HG03064 (cell line): ENCODE data around the gene COLEC11.

ENCODE experiments used
- ATAC-seq: cut with Tn5 transposase; IDR thresholded peaks from one replicate; pipeline ENCODE4 v1.9.1; 2021; ENCODE audit warnings: low read depth; ENCODE audit not compliant: unreplicated experiment

COLEC11 gene

GRCh38 chr2:3584608-3585260, 10.2 kb upstream of the COLEC11 start:
- no peak for ATAC-seq

- ATAC-seq, result no peak
Measured at GRCh38 chr2:3585261-3586109, 9.4 kb upstream of the COLEC11 start.

- no peak for ATAC-seq
Measured at GRCh38 chr2:3586220-3586619, 8.7 kb upstream of the COLEC11 start.

DNA sequence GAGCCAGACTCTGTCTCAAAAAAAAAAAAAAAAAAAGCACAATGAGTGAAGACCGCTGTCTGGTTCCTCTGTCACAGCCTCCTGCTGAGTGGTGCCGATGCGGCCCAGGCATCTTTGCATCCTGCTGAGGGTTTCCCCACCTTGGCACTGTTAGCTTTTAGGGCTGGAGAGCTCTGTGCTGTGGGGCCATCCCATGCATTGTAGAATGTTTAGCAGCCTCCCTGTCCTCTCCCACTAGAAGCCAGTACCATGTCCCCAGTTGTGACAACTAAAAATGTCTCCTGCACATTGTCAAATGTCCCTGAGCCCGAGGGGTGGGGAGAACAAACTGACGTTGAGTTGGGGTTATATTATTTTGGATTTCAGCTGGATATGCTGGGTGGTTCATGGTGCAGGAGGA, 7.9 kb upstream of the COLEC11 start:
- no peak for ATAC-seq

DNA sequence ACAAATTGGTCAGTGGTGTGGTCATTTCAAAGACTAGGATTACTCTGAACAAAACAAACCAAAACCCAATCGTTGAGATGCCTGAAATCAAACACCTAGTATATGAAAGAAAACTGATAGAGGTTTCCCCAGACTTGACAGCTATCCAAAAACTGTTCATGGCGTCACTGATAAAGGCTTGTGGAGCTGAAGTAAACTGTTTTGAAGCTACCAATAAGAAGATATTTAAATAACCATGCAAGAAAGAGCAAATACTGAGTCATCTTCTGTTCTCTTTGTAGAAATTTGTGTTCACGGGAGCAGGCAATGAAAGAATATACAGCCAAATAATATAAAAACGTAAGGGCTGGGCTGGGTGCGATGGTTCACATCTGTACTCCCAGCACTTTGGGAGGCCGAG, 7.5 kb upstream of the COLEC11 start:
- ATAC-seq, result no peak

GRCh38 chr2:3588084-3588483, 6.8 kb upstream of the COLEC11 start:
- ATAC-seq, result no peak

DNA sequence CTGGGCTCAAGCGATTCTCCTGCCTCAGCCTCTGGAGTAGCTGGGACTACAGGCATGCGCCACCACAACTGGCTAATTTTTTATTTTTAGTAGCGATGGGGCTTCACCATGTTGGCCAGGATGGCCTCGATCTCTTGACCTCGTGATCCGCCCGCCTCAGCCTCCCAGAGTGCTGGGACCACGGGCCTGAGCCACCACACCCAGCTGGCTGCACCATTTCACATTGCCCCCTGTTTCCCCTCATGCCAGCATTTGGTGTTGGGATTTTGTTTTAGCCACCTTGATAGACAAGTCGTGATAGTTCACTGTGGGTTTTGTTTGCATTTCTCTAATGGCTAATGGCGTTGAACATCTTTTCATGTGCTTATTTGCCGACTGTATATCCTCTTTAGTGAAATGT, 5.8 kb upstream of the COLEC11 start:
- no peak for ATAC-seq

GRCh38 chr2:3595404-3595803, 492 bp downstream of the COLEC11 start:
- ATAC-seq, result no peak

DNA sequence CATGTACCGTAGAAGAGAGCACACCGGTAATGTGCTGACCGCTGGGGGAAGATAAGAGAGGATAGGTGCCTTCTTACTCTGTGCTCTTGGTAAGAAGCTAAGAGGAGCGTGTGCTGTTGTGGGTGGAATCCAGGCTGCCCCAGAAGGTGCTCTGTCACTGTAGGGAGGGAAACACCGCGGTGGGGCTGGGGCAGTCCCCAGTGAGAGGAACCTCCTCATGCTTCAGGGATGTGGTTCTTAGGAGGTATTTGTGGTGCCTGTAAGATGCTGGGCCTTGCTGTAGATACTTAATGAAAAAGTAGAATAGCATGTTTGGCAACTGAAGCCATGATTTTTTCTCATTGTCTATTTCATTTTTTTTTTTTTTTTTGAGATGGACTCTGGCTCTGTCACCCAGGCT, 1.1 kb downstream of the COLEC11 start:
- ATAC-seq, result no peak

DNA sequence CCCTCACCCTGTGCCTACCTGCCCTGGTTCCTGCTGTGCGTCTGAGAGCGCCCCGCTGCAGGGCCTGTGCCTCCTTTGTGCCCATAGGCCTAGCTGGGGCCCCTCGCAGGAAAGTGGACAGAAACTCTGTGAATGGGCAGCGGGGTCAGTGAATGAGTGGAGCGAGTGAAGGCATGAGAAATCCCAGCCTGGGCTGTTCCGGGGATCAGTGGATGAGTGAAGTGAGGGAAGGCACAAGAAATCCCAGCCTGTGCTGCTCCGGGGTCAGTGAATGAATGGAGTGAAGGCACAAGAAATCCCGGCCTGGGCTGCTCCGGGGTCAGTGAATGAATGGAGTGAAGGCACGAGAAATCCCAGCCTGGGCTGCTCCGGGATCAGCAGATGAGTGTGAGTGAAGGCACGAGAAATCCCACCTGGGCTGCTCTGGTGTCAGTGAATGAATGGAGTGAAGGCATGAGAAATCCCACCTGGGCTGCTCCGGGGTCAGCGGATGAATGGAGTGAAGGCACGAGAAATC, 2.0 kb downstream of the COLEC11 start:
- ATAC-seq, result no peak

- no peak for ATAC-seq
Measured at GRCh38 chr2:3597567-3597966, 2.7 kb downstream of the COLEC11 start.

GRCh38 chr2:3598197-3598910, 3.4 kb downstream of the COLEC11 start:
- no peak for ATAC-seq

DNA sequence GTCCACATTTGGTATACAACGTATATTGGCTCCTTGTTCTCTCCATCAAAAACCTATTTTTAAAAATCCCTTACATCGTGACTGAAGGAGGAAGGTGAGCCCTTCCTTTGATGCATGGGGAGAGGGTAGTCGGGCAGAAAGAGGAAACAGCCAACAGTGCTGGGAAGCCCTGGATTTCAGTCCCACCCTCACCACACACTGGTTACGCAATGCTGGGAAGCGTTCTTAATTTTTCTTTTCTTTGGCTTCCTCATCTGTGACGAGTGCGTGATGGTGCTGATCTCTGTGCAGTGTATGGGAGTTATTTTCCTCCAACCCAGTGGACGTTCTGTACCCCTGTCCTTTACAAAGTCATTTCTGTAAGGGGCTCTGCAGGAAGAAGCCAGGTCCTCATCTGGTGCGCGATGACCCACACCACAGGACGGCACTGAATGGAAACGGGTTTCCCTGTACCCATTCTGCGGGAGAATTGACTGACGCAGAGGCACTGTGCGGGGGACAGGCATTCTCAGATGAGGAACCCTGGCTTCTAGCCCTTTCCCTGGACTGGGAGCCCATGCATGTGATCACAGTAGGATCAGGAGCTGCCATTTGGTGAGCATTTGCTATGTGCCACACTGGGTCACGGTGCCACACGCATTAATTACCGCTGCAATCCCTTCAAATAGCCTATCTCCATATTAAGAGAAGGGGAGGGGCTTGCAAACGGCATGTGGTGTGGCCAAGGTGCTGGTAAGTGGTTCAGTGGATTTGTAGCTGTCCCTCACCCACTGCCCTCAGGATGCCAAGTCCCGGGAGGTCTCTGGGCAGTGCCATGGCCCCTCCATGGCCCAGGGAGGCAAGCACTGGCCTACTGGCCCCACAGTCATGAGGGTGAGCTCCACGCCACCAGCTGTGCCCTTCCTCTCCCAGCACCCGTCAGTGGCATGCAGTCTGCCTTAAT, 4.3 kb downstream of the COLEC11 start:
- ATAC-seq, result no peak

DNA sequence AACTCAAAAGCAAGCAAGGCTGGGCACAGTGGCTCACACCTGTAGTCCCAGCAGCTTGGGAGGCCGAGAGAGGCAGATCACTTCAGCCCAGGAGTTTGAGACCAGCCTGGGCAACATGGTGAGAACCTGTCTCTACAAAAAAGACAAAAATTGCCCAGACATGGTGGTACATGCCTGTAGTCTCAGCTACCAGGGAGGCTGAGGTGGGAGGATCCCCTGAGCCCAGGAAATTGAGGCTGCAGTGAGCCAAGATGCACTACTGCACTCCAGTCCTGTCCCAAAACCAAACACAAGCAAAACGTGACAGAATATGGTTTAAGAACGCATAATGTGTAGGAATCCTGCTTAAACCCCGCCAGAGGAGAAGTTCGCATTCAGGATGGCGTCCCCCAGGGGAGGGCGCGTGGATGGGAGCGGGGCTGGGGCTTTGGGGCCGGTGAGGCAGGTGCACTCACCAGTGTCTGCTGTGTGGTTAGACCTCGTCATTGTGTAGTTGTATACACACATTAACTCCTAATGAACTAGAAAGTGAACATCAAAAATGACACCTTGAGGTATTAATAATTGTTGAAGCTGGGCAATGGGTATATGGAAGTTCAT, 5.4 kb downstream of the COLEC11 start:
- ATAC-seq, result no peak

GRCh38 chr2:3601561-3602271, 6.8 kb downstream of the COLEC11 start:
- ATAC-seq, result no peak

DNA sequence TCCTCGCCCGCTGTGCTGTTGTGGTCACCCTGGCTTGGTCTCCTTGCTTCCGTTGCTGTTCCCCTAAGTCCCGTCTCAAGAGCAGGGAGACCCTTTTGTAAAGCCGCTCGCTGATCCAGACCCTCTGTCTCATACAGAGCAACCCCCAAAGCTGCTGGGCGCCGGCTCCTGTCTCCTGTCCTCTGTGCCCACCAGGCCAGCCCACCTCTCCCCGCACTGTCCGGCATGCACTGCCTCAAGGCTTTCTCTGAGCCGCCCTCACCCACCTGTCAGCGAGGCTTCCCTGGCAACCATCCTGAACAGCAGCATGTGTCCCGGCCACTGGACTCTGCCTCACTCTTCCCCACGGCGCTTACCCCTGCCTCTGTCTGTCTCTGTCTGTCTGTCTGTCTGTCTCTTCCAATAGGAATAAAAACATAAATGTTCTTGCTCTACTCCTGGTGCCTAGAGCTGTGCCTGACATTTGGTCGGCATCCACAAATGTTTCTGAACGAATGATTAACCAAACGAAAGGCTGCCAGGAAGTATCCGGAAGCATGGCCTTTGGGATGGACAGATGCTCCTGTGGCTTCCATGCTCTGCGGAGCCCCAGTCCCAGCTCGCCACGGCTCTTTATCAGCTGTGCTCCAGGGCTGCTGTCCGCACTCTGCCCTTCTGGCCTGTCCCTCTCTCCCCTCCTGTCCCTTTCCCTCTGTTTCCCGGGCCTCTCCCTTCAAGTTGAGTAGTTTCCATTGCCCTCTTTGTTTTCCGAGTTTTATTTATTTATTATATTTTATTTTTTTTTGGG, 7.8 kb downstream of the COLEC11 start:
- ATAC-seq, result no peak

DNA sequence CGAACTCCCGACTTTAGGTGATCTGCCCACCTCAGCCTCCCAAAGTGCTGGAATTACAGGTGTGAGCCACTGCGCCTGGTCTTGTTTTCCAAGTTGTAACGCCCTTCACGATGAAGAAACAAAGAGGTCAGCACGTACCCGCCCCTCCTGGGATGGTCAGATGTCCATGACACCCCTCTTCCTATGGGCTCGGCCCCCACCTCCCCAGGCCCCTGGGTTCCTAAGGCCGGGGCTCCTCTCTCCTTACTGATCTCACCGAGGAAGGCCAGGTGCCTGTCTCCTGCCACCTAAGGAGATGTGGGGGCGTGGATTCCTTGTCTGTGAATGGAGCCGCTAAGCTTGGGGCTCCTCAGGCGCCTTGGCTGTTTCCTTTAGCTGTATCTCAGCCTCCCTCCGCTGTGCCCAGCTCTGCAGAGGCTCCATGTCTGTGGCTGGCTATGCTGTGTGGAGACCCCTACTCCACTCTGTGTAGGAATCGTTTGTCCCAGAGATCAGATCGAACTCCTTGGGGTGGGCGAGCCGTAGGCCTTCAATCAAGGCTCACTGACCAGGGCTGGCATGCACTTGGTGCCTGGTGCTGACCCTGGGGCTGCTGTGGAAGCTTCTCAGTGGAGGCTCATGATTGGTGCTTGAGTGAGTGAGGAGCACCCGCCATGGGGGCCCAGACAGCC, 8.8 kb downstream of the COLEC11 start:
- ATAC-seq, result no peak
